HTR-8/SVneo (cell line): ENCODE results near the gene ASTN1.

Experiments used
- DNase-seq: peaks from one replicate; pipeline ENCODE4 v3.0.0; 2011; ENCODE audit warnings: low spot score, mixed read lengths; ENCODE audit not compliant: insufficient read length
- FAIRE-seq: peaks from 2 replicates; lab custom pipeline; 2011; peaks lifted over from hg19 to GRCh38; lab: Jason Lieb, UNC

Gene ASTN1

DNA sequence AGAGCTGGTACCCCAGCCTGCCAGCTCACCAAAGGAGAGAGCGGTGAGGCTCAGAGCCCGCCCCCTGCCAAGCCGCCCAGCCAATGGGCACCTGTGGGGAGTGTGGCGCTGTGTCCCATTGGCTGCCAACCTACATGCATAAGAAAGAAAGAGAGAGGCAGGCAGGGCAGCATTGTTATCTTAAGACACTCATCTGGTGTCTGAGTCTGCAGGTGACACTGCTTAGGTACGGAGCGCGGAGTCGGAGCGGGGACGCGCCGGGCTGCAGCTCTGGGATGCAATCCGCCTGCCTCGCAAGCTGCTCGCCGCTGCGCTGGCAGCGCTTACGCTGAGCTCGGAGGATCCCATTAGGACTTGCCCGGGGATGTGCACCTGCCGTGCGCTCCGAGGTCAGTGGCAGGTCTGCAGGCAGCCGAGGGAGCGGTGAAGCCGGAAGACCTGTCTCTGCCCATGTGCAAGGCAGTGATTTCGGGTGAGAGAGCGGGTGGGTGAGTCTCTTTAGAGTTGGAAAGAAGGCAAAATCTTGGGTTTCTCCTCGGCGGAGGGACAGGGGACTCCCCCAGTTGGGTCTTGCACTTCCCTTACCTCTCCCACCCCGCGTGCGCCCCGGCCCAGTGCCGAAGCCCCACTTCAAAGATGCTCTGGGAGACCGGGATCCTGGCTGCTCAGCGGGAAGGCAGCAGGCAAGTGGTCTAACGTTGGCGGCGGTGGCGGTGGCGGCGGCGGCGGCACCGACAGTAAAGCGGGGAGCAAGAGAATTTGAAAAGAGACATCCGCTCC is 6.4 kb upstream of the ASTN1 start, which contains the start of gene BRINP2:
Gene BRINP2, plus strand, starts transcription at position 203 of the 780 bp plus-strand sequence. CDS start 58,919 bp downstream, outside the sequence.
- no peak for FAIRE-seq

DNA sequence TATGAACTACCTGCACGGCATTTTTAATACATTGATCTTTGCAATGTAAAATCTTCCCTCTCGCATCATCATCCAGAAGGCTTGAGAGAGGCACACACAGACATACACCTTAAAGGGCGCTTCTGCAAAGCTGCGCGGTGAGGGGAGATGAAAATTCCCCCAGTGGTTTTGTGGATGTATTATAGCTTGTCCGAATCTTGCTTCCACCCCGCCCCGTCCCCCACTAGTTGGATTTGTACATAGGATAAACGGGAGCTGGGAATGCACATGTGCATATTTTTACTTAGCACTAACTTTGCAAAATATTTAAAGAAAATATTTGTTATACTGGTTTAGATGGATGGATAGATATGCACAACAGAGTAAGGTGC is 542 bp upstream of the ASTN1 start:
- DNase-seq (no peak), FAIRE-seq (no peak)

More for the DNA sequence above, 6.4 kb upstream of the ASTN1 start, which contains the start of gene BRINP2:
- DNase-seq: no peak

DNA sequence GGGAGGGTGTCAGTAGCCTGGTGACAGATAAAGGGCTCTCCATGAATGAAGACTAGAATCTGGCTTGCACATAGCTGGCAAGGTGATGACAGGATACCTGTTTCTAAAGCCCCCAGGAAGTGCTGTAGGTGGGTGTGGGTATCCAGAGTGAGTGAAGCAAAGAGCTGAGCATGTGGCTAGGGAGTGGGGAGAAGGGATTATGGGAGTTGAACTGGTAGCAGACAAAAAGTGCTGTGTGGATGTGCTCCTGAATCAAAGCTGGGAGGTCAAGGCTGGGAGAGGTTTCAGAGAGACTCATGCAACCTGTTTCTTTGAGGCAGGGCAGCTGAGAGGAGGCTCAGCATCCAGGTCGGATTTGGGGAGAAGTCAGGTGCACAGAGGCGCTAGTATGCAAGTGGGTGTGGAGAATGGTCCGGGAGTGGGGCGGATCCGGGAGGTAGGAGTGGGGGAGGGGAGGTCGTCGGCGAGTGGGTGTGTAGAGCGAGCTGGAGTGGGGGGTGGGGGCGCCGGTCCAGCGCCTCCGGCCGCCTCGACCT is 600 bp downstream of the ASTN1 start:
- no peak for DNase-seq
- no peak for FAIRE-seq

DNA sequence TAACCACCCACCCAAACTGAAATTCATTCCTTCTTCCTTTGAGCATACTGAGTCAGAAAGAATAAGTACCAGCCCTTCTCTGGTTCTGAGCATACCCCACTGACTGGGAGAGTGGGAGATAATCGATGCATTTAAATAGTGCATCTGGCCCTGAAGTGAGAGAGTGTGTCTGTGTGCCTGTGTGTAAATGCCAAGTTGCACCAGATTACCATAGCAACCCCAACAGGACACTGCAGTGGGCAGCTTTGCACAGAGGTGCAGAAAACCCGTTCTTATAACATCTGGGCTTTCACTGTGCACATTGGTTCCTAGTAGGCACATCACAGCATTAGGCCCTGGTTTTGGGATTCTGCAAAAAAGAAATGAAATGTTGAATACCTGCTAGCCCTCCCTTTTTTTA is 2.3 kb downstream of the ASTN1 start:
- DNase-seq: no peak
- FAIRE-seq: no peak

DNA sequence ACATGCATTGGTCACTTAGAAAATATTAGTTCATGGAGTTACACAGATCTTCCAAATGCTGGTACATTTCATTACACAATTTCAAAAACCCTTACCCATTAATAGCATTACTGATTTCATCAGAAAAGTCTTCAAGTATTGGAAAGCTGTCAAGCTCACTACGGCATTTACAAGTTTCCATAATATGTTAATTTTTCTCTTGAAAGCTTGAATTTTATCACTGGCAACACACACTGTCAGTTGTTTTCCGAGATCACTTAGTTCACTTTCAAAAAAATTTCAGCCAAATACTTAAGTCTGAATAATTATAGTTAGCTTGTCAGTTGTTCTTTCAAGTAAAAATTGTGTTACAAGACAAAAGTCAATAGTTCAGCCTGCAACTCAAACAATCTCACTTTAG is 18.0 kb downstream of the ASTN1 start:
- DNase-seq: no peak
- FAIRE-seq: no peak

DNA sequence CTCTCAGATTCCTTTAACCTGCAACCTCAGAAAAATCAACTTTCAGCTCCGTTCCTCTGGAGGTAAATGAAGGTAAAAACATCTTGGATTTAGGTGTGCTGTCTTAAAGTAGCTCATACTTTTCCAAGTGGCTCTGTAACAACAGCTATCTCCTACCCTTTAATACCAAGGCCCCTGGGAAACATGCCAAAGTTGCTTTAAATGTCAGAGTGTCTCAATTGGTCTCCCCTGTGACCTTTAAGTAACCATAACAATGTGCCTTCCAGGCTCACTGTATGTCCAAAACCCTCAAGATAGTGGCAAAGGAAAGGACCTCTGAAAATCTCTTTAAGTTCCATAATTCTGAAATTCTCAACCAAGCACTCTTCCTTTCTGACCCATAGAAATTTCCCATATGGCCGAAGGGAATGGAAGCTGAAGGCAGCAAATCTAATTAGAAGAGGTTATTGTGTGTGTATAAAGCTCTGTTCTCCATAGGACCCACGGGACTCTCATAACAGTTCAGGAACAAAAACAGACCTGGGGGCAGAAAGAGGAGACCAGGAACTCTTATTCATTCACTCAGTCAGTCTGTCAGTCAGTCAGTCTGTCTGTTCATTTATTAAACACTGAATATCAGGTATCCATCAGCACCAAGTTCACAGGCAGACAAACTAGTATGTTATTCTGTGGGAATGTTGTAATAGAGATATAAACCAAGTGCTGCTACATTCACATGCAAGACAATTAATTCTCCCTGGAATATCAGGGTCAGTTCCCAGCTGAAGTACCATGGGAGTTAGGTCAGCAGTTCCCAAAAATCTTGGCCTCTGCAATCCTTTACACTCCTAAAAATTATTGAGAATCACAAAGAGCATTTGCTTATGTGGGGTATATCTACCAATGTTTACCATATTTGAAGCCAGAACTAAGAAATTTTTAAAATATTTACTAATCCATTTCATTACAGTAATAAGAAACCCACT is 19.1 kb downstream of the ASTN1 start:
- no peak for DNase-seq
- FAIRE-seq: no peak

DNA sequence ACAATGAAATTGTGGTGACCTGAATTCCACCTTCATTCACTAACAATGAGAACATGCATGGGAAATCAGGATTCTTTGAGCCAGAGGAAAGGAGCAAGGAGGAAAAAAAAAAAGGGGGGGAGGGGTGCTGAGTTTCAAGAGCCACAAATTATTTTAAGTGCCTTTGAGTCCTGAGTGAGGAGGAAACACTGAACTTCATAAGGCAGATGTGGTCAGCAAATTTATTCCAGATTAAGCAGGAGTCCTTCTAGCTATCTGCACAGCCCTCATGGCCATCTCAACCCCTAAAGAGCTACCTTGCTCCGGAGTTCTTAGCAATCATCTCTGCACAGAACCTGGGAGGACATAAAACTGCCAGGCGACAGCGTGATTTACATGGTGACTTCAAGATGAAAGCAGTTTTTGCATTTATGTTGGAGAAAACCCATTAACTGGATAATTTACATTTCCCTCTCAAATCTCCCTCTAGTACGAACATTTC is 21.7 kb downstream of the ASTN1 start:
- DNase-seq: no peak
- FAIRE-seq: no peak

DNA sequence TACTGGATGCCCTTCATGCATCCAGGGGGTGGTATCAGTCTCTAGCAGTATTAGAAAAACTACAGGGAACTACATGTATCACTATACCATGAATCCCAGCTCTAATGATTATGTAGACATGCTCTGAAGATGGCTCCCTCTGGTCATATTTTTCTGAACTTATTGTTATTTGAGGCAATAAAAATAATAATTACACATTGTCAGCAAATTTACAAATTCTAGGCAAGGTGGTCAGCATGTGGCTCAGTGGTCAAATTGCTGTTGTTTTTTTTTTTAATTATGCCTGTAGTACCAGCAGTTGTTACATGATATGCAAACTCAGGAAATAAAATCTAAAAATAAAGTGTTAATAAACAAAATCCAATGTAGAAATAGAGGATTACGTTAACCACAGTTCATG is 22.5 kb downstream of the ASTN1 start:
- DNase-seq (no peak), FAIRE-seq (no peak)

DNA sequence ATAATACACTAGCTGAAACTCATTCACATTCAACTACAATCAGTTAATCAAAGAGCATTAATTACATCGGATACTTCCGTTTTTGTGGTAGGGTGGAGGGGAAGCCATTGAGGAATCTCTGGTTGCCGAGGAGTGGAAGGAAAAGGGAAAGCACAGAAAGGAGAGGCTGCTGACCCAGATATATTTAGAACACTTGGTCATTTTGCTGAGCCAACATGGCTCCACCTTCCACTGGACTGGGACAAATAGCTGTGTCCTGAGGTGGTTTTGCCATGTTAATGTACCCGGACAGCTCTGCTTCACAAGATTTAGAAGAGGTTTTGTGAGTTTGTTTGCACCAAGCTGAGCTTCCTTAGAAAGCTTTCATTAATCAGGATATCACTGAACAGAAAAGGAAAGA is 26.2 kb downstream of the ASTN1 start:
- DNase-seq (no peak), FAIRE-seq (no peak)

DNA sequence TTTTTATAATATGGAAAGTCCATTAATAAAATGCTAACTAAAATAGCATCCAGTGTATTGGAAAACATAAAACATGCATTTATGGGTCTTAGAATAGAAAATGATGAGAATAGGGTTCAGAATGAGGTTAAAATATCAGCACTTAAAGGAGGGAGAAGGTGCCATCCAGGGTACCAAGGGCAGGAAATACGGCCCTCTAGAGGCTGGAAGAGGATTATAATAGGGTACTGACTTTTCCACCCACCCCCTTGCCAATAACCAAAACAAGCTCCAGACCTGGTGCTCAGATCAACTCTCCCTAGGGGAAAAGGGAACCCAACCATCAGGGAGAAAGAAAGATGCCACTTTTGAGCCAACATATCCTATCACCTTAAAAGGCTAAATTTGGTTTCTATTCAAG is 26.7 kb downstream of the ASTN1 start:
- DNase-seq (no peak), FAIRE-seq (no peak)

DNA sequence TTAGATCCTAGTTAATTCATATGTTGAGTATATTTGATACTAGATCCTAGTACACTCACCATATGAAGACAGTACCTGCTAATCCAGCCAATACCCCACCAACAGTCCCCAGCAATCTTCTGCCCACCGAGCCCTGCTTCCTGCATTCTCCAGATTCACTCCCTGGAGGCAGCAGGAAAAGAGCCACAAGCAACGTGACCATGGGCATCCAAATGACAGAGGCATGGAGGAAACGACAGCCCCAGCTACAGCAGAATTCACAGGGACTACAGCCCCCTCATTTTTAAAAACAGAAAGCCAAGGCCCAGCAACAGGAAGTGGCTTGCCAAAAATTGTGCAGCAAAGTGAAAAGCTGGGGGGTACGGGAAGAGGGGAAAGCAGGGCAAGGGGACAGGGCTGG is 29.3 kb downstream of the ASTN1 start:
- FAIRE-seq: no peak

DNA sequence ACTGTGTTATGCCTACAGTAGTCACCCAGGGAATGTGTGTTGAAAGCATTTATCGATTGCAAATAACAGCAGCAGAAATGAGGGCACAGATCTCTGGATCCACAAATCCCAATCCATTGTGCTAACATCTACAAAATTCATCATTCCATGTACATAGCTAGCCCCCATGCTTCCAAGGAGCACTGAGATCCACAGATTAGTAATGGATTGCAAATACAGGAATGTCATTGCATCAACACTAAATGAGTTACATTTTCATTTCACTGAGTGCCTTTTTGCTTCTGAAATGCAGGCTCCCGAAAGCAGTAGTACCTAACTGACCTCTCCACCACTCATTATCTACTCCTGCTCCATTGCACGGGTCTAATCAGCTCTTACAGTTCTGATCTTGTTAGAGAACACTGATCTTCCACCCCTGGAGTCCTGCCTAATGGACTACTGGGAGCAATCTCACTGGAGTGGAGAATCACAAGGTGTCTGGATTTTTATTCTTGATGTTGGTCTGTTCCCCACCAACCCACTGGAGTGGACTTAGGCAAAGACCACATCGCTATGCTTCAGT is 30.5 kb downstream of the ASTN1 start:
- FAIRE-seq (no peak), DNase-seq (no peak)

More for the DNA sequence above, 29.3 kb downstream of the ASTN1 start:
- no peak for DNase-seq

DNA sequence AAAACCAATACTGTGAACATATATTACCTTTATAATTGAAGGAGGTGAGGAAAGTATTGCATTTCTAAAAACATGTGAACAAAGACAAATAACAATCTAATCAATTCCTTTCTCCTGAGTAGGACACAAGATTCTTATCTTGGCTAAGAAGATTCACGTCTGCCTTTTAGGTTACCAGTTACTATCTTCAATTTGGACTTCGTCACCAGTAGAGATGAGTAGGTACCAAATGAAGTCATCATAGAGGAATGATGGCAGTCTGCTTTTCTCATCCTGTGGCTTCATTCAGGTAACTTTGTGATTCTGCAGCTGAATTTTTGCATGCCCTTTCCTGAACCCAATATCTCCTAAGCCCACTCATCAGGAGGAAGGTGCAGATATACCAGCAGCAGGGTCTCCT is 32.4 kb downstream of the ASTN1 start:
- DNase-seq (no peak), FAIRE-seq (no peak)

DNA sequence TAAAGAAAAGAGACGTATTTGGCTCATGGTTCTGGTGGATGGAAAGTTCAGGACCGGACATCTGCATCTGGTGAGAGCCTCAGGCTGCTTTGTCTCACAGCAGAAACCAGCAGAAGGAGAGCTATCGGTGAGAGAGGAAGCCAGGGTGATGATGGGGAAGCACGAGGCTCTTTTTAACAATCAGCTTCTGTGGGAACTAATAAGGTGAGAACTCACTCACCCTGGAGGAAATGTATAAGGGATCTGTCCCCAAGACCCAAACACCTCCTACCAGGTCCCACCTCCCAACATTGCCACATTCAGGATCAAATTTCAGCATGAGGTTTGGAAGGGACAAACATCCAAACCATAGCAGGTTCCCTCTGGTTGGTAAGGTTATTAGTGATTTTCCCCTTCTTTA is 32.8 kb downstream of the ASTN1 start:
- DNase-seq (no peak), FAIRE-seq (no peak)

DNA sequence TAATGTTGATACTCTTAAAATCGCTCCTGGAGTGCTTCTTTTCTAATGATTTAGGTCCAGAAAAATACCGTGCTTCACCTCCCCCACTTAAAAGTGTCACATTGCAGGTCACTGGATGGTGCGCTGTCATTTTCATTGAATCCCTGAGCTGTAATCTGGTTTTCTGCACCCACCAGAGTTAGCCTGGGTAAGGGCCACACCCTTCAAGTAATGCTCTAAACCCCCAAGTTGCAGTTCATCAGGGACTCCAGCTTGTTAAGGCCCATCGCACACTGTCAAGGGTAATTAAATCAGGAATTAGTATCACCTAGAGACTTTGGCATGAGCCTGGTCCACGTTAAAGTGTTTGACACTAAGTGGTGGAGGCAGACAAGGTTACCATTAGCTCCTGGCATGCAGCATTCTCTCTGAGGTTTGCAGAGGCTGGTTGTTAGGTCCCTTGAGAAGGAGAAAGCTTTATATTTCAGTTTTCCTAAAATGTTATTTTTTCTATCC is 34.0 kb downstream of the ASTN1 start:
- no peak for DNase-seq
- no peak for FAIRE-seq

DNA sequence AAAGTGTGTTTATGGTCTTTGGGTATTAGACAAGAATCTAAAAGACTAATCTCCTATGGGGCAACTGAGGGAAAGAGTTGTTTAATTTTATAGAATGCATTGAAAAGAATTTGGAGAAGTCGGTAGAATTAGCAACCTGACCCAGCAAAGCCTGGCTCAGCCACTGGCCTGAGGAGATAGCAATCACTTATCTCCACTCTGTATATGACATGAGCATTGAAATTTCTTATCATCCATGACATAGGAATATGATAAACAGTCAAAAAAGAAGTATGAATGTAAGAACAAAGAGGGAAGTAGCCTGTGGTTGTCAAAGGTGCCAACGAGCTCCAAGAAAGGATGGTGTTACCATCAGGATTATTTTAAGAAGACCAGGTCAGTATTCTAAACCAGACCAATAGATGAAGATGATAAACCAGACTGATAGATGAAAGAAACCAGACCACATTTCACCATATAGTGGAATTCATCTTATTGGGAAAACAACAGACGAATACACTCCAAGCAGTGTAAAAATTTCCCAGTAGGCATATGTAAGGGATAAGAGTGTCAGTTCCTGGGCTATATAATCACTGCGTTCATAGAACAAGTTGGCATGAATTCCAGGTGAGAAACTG is 35.7 kb downstream of the ASTN1 start:
- FAIRE-seq (no peak), DNase-seq (no peak)

DNA sequence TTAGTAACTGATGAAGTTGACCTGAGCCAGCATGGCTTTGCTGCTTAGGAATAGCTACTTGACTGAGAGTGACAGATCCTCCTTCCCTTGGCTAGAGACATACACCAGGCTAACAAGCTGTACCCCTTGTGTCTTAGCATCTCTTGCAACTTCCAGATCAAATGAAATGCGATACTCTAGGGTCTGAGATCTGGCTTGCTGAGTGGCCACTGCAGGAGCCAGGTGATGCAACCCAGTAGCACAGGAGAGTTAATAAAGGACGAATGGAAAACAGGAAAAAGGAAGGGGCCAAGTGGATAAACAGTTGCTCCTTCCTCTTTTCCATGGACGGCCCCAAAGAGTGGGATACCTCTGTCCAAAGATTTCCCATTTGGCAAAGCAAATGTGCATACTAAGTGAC is 38.2 kb downstream of the ASTN1 start:
- no peak for DNase-seq
- FAIRE-seq: no peak

DNA sequence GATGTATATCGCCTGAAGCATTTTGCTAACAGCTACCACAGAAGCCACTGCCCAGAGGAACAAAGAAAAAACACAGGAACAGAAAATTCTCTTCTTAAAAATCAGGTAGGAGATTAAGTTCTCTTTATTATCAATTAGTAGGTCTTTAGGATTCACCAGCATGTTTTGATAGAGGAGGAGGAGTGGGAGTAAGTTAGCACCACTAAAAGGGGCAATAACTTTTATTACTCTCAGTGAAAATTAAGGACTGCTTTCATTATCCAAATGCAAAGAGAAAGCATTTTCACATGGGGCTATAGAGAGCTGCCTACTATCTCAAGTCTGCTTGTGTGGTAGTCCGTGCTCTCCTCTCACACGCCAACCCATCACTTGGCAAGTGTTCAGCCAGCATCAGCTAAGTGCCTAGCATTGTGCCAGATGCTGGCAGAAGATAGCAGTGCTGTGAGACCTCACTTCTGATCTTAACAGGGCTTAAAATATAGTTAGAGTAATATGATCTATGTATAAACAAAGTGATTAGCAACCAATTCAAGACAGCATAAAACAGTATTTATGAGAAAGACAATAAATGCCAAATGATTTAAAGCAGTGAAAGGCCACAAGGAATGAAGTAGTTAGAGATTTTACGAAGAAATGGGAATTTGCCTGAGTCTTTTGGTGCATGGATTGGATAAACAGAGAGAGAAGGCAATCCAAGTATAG is 39.8 kb downstream of the ASTN1 start:
- no peak for FAIRE-seq
- DNase-seq: no peak
